DMS79 treated with DMSO at 0.1 percent for 48 hours (cell line): Measurements from ENCODE around the gene CTNNA3.

Experiments
- DNase-seq: peaks from one replicate; lab custom pipeline; 2025; lab: John Stamatoyannopoulos, UW

CTNNA3 gene

GRCh38 chr10:66809402-66809801 lies 886.6 kb downstream of the CTNNA3 start:
- no peak for DNase-seq

- no peak for DNase-seq
Observed at GRCh38 chr10:66805612-66806011, 890.4 kb downstream of the CTNNA3 start.

GRCh38 chr10:66804962-66805361 lies 891.0 kb downstream of the CTNNA3 start:
- no peak for DNase-seq

DNA sequence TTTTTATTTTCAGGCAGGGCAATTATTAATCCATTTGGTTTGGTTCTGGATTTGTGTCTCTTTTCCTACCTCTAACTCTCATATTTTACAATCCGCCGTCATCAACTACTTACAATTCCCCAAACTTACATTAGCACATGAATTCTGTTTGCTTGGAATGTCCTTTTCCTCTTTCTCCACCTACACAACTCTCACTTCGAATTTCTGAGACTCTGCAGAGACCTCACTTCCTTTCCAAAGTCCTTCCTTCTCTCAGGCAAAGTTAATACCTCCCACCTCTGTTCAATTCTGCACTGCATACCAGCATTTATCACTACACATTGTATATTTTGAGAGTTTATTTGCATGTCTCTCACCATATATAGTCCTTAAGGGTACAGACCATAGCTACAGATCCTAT lies 892.8 kb downstream of the CTNNA3 start:
- DNase-seq: no peak

DNA sequence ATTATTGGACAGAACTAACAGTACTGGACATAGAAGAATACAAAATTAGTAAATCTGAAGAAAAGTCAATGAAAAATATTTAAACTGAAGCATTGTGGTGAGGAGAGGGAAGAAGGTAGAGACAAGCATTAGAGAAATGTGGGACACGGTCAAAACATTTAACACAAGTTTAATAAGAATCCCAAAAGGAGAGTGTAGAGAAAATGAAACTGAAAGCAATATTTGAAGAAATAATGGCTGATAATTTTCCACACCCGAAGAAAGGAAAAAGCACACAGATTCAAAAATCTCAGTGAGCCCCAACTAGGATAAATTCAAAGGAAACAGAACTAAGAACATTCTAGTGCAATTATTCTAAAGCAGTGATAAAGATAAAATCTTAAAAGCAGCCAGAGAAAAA lies 896.5 kb downstream of the CTNNA3 start:
- DNase-seq: no peak

DNA sequence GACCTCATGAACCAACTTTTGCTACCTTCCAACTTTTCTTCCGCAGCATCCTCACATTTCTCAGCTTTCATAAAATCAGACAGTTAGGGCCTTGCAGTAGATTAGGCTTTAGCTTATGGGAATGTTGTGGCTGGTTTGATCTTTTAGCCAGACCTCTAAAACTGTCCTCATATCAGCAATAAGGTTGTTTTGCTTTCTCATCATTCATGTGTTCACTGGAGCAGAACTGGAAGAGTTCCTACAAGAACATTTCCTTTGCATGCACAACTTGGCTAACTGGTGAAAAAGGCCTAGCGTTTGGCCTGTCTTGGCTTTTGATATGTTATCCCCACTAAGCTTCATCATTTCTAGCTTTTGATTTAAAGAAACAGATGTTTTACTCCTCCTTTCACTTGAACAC lies 900.1 kb downstream of the CTNNA3 start:
- DNase-seq: no peak

DNA sequence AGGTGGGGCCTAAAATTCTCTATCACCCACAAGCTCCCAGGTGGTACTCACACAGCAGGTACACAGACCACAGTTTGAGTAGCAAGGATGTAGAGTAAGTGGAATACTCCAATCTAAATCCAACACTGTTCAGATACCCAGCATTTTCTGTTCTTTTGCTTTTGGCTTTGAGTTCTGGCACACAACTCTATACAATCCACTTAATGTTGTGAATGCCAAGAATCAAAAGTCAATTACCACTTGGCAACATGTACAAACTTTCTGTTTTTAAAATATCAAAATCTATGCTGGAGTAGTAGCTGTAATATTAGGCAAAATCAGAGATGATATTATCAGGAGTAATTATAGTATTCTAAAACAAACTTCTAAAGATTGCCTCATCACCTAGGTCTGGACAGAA lies 903.6 kb downstream of the CTNNA3 start:
- no peak for DNase-seq

DNA sequence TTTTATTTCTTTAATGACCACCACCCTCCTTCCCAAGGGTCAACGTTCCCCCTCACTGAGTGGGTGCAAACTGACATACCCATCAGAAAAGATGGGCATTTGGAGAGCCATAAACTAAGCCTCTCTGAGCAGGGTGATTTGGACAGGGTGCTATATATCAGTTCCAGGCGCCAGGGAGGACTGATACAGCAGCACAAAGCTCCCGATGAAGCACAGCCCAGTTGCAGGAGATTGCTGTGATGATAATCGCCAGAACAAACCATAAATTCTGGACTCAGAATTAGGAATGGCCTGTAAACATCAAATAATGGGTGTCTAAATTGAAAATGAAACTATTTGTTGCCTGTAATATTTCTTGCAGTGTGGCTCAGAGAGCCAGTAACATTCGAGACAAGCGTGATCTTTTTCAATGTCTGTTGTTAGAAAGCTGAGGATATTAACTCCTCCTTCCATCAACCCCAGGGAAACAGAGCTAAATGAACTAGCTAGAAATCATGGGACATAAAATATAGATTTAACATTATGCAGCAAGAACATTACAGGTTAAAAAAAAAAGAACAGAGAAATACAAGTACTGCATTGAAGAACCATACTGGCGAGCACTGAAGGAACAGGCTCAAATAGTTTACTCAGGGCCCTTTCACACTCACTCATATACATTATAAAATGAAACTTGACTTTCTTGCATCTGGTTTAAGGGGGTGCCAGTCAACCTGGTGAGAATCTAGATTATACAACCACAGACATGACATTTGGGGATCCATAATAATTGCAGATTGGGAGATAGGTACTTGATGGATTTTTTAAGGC lies 907.6 kb downstream of the CTNNA3 start:
- DNase-seq: no peak

- no peak for DNase-seq
Observed at GRCh38 chr10:66786709-66787108, 909.3 kb downstream of the CTNNA3 start.

- no peak for DNase-seq
Observed at GRCh38 chr10:66784770-66785169, 911.2 kb downstream of the CTNNA3 start.

DNA sequence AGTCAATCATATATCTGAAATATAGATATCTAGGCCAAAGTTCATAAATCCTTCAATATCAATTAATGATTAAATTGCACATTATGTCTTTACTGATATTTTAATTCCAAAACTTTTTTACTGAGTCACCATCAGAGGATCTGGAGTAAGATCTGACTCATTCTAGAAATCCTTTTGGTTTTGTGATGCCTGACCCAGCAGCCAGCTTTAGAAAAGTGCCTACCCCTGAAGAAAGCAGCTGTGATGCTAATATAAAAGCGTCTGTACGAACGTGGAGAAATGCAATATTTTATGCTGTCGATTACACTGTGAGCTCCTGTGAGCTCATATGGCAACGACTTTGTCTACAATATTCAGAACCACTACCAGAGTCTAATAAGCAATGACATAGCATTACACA lies 912.7 kb downstream of the CTNNA3 start:
- no peak for DNase-seq

DNA sequence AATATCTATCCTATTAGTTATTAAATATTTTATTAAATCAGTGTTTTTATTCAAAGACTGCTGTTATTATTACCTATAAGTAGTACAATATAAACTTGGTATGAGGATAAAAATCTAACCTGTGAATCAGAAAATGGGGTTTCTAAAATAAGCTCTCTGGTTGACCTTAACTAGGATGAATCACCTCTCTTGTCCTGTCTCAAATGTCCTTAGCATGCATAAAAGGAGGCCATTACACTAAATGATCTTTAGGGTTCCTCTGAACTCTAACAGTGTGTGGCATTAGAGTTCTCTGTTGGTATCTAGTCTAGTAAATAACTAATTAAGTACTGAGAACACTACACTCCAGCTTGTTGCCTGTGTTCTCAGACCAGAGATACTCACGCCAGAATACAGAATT lies 913.2 kb downstream of the CTNNA3 start:
- DNase-seq: no peak

DNA sequence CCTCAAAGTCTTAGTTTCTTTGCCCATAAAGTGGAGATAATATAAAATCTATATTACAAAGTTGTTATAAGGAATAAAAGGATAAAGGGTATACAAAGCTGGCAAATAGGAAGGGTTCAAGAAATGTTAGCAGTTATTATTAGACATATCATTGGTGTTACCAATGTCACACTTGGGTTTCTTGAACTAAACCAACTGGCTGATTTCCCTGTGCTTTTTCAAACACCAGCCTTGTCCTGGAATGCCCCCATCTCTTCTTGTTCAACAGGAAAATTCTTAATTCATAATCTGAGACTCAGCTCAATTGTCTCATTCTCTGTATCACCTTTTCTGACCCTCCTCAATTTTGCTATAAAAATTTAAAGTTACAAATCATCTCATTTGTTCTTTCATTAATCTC lies 913.9 kb downstream of the CTNNA3 start:
- DNase-seq: no peak

GRCh38 chr10:66780796-66781195 lies 915.2 kb downstream of the CTNNA3 start:
- DNase-seq: no peak

GRCh38 chr10:66778351-66778750 lies 917.6 kb downstream of the CTNNA3 start:
- DNase-seq: no peak

GRCh38 chr10:66777665-66778064 lies 918.3 kb downstream of the CTNNA3 start:
- DNase-seq: no peak

DNA sequence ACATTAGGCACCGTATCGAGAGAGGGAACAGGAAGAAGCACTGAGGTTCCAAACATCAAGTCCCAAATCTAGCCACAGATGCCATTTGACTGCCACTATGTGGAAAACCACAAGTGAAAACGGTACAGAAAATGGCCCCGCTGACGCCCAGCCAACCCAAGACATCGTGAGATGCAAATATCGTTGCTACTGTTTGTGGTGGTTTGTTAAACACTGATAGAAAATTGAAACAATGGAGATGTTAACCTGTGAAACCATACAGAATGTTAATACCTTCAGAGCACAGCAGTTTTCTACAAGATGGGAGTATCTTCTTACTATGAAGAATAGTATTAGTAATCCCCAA lies 922.5 kb downstream of the CTNNA3 start:
- no peak for DNase-seq

DNA sequence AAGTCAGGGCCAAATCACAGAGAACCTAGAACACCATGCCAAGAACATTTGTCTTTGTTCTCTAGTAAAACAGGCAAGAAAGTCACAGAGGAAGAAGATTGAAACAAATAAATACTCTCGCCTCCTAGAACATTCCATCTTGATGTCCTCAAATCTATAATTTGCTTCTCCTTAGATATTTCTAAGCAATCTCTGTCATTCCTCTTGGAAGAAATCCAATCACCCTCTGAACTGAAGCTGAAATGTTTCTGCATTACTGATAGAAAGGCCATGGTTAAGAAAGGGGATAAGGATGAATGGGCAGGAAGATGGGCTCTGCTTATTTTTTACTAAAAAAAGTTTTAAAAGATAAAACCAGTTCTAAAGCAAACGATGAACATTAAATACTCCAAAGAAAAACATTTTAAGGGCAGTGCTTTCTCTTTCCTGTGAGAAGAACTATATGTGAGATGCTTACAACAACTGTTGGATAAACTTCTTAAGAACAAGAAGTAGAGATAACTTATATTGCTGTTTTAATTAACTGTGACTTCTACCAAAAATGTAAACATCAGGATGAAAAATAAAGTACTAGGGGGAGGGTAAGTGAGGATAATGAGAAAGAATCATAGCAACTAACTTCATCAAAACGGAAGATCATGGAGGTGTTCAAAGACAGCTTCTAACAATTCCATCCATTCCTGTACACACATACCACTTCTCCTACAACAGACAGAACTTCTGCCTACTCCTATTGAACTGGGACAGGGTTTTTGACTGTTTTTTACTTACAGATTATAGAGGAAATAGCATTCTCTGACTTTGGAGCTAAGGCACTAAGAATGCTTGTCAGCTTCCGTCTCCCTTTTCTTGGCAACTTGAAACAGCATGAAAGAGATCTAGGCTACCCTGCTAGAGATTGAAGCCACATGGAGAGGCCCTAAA lies 923.2 kb downstream of the CTNNA3 start:
- no peak for DNase-seq

- DNase-seq: no peak
Observed at GRCh38 chr10:66767707-66768106, 928.3 kb downstream of the CTNNA3 start.

DNA sequence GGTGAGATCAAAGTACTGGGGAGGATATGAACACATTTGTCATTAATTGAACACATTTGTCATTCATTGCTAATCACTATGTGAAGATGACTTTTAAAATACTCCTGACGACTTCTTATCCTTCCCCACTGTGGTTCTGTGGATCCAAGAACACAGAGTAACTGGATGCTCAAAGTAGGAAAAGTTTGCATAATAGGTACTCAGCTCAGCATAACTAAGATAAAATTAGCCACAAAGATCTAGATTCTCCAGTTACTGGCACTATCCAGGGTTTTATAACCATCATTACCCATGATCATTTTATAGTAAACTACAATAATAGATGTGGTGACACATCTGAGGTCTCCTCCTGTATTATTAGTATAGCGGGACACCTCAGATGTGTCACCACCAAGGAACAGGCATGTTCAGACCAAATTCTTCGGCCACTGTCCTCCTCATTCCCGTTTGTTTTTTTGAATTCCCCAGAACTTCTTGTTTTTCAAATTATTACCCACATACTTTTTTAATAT lies 933.7 kb downstream of the CTNNA3 start:
- DNase-seq: no peak

- no peak for DNase-seq
Observed at GRCh38 chr10:66760941-66761340, 935.1 kb downstream of the CTNNA3 start.

- no peak for DNase-seq
Observed at GRCh38 chr10:66755474-66755873, 940.5 kb downstream of the CTNNA3 start.

- no peak for DNase-seq
Observed at GRCh38 chr10:66752714-66753113, 943.3 kb downstream of the CTNNA3 start.
